DOHH2 (cell line): Measurements from ENCODE around the gene TRPM1.

Experiments
- CTCF ChIP-seq: fragments of 200-600 bp; sonication (generic); IDR thresholded peaks from one replicate; pipeline ENCODE4 v1.5.1; 2014; ENCODE audit warnings: antibody characterized with exemption, mild to moderate bottlenecking, low read depth, low read length; ENCODE audit not compliant: poor library complexity, severe bottlenecking
- EZH2phosphoT487 ChIP-seq: fragments of 200-600 bp; sonication (generic); IDR thresholded peaks from 2 replicates; pipeline ENCODE4 v1.6.1; 2017; ENCODE audit warnings: borderline replicate concordance, mild to moderate bottlenecking, antibody characterized with exemption, low read length, moderate library complexity, mixed read lengths

GRCh38 chr15:31062911-31063310 is 38.6 kb downstream of the TRPM1 start:
- no peak for TF ChIP-seq CTCF
- TF ChIP-seq EZH2phosphoT487 = no peak
